Stimulated activated CD8-positive, alpha-beta memory T cell treated with anti-CD3 and anti-CD28 coated beads, Interleukin-15, amount 100 ng/mL, for 24 hours (primary cell): ENCODE data around the gene ATPAF1.
"Not testable (repeated sequence)": the region's sequence is repeated elsewhere in the genome, so short reads cannot be mapped to it uniquely, and the experiment has no call there.

Experiments
- DNase-seq: peaks from one replicate; pipeline ENCODE4 v3.0.0-alpha.2; 2020; ENCODE audit warnings: low read depth

Gene ATPAF1, protein sequence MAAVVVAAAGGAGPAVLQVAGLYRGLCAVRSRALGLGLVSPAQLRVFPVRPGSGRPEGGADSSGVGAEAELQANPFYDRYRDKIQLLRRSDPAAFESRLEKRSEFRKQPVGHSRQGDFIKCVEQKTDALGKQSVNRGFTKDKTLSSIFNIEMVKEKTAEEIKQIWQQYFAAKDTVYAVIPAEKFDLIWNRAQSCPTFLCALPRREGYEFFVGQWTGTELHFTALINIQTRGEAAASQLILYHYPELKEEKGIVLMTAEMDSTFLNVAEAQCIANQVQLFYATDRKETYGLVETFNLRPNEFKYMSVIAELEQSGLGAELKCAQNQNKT

GRCh38 chr1:46667782-46668760 lies at the start of gene ATPAF1:
ATPAF1 (minus strand) TSS chr1:46668364; CDS start chr1:46668322, 42 bp downstream.
- peak; percentile 39 for DNase-seq

DNA sequence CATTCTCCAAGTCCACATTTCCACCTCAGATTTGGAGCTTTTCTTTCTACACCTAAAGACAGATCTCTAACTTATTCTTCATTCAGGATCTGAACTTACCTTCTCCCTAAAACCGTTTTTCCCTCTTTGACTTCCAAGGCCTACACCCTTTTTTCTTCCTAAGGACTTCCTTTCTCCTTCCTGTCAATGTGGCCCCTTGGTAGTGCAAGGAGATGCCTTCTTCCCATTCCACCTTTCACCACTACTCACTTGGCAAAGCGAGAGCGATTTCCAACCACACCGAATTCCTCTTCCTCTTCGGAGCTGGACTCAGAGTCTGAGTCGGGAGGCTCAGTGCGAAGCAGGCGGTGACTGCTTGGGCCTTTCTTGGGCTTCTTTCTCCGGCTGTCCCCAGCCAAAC lies 49.5 kb upstream of the ATPAF1 start:
- no peak for DNase-seq

DNA sequence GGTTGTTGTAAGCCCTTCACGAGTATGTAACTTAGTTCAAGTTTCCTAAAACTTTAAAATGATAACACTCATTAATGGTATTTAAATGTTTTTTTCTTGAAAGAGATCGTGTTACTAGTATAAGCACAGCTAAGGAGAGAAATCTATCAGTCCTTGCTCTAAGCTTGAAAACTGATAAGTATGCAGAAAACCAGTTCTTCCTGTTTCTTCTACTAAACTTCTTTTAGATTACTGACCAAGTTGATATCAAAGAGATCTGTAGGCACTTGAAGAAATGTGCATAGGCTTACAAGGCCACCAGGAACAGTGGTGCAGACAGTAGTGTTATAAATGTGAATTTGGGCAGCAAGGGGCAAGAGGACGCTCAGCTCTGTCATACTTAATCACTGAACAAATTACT lies 46.8 kb upstream of the ATPAF1 start:
- no peak for DNase-seq

GRCh38 chr1:46708121-46708520 lies 40.0 kb upstream of the ATPAF1 start:
- no peak for DNase-seq

GRCh38 chr1:46705408-46705807 lies 37.2 kb upstream of the ATPAF1 start:
- no peak for DNase-seq

- DNase-seq, result no peak
Observed at GRCh38 chr1:46703927-46704641, 35.9 kb upstream of the ATPAF1 start.

- DNase-seq, result no peak
Observed at GRCh38 chr1:46699666-46700065, 31.5 kb upstream of the ATPAF1 start.

GRCh38 chr1:46697053-46697452 lies 28.9 kb upstream of the ATPAF1 start:
- no peak for DNase-seq

- DNase-seq, result not testable (repeated sequence)
Observed at GRCh38 chr1:46694676-46695075, 26.5 kb upstream of the ATPAF1 start.

DNA sequence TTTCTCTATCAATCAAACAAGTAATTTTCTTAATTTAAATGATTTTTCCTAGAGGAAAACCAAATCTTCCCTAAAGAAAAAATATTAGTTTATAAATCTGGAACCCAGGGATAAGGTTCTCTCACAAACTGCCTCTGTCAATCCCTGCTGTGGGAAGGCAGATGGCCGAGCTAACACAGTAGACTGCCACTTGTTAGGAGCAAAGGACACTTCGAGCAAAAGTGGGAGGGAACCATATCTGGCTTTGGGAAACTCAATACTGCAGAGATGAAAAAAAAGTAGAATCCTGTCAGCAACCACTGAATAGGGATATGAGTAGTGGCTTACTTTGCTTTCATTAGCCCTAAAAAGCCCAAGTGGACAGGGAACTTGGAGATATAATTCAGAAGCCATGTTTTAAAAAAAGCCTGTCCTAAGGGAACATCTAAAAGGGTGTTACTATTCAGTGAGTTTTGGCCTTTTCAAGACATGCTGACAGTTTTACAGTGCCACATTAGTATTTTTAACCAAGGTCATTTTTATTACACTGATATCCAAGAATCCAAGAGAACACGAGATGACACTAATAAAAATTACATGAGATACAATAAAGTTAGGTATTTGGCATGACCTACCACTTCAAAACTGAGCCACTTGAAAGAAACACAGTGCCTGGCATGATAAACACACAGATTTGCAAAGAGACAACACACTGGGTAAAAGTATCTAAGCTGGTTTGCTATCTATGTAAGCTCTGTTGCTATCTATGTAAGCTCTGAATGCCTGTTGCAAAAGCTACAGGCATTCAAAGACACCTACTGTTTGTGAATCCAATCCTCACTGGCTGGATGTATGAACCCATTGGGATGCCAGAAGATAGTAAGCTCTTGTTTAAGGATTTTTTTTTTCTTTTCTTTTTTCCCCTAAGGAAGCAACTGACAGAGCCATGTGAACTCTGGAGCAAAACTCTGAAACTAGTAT lies 24.9 kb upstream of the ATPAF1 start:
- DNase-seq, result no peak

DNA sequence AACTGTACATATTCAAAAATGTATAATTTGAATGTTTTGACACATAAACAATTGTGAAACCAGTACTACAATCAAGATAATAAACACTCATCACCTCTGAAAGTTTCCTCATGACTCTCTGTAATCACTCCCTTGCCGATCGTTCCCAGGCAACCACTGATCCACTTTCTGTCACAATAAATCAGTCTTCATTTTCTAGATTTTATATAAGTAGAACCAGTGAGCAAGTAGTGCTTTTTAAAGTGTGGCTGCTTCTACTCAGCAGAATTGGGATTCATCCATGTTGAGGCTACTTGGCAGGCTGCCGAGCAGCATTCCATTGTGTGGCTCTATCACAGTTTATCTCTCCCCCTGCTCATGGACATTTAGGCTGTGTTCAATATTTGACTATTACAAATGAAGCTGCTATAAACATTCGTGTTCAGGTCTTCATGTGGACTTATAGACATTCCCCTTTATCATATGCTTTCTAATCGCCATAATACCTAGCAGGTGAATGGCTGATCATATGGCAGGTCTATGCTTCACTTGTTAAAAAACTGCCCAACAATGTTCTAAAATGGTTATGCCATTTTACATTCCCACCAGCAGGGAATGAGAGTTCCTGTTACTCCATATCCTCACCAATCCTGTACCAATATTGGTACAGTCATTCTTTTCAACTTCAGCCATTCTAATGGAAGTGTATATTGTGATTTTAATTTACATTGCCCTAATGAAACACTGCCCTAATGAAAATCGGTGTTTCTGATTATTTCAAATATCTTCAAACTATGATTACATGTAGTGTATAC lies 24.0 kb upstream of the ATPAF1 start:
- DNase-seq, result no peak

- DNase-seq, result no peak
Observed at GRCh38 chr1:46690931-46691421, 22.8 kb upstream of the ATPAF1 start.

DNA sequence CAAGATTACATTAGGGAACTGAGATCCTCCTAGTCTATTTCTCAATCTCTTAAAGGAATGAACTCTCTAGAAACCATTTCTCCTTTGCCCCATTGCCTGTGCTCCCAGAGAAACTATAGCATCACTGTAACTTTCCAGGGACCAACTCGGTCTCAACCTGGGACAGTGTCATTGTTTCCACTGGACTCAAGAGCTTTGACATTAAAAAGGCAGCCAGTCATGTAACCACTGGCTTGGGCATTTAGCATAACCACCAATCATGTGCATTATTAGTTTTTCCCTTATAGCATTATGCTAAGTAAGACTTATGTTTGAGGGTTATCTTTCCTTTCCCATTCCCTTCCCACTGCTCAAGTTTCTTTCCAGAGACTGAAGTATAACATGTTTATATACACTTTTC lies 21.7 kb upstream of the ATPAF1 start:
- DNase-seq, result no peak

DNA sequence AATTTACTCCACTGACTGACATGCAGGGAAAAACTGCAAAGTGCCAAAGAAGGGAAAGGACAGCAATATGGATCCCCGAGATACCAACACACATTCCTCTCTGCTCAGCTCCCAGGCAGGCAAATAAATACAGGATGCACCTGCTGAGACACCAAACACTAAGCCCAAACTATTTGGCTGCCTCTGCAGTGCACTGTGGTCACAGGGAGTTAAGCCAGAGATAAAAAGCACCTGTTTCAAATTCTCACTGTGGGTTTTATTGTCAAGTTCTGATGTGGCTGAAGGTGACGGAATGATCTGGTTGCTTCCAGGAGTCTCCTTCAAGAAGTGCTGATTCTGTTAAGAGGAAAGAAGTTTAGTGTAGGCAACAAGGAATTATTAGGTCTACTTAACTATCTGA lies 21.2 kb upstream of the ATPAF1 start:
- DNase-seq, result no peak

DNA sequence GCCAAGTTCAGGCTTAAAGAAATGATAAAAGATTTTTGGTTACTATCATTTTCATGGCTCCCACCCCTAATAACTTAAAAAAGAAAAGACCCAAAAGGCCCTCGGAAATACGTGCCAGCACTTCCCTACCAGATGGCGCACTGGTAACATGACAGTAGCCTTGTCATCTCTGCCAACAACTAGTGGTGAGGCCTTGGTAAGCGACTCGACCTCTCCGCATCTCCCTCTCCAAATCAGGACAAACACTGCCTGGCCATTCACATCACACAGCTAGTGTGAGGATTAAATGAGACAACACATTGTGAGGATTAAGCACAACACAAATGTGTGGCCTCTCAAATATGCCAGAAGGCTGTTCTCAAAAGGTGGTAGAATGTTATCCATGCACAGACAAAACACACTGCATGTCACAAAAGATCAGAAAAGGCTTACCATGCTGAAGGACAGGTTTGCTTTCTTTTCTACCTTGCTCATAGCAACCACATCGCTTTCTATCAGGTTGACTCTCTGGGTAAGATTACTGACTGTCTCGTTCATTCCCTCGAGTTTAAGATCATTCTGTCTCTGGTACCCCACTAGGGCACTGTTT lies 19.9 kb upstream of the ATPAF1 start:
- DNase-seq, result no peak

- no peak for DNase-seq
Observed at GRCh38 chr1:46687093-46687659, 19.0 kb upstream of the ATPAF1 start.

- DNase-seq, result no peak
Observed at GRCh38 chr1:46686255-46686654, 18.1 kb upstream of the ATPAF1 start.

DNA sequence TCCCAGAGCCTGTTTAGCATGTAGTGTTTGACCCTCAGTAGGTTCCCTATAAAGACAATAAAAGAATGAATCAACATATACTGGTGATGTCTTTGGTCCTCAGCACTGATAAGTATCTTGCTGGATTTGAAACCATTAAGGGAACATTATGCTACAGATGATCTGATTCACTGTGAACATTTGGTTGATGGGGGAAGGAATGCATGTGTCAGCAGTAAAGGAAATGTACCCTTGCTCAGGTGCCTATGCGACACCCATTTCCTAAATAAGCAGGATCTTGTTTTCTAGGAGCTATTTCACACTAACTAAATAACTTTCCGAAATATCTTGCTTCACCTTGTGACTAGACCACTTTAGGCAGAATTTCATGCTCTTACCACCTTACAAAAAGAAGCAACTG lies 16.5 kb upstream of the ATPAF1 start:
- DNase-seq, result no peak

DNA sequence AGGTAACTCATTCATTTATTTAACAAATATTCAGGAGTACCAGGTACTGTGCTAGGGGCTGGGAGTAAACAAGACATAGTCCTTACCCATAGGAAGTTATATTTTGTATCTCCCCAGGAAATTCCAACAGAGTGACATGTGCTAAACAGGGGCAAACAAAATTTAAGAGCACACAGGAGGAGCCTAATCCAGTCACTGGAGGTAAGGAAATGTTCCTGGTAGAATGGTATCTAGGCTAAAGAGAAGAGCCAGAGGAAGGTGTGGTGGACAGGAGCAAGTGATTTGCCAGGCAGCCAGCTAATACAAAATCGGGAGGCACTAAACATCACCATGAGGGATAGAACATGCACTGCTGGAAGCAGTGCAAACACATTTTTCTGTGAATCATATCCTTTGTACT lies 13.9 kb upstream of the ATPAF1 start:
- no peak for DNase-seq
